ENCODE measurements around the gene PNMA6E.
A peak's percentile ranks its signal among the peaks of the same experiment; 100 is the strongest.

PNMA6E gene

GRCh38 chrX:153439977-153440376 is 38.8 kb upstream of the PNMA6E start:
- DNase-seq (ENCODE audit: low read depth, low spot score), result no peak
- H3K4me3 ChIP-seq (ENCODE audit: low read length), result no peak overlapping the region

GRCh38 chrX:153438532-153438931 is 37.4 kb upstream of the PNMA6E start:
- no peak for DNase-seq (ENCODE audit: low read depth, low spot score)
- no peak overlapping the region for H3K4me3 ChIP-seq (ENCODE audit: low read length)

- no peak for DNase-seq (ENCODE audit: low read depth, low spot score)
- no peak overlapping the region for H3K4me3 ChIP-seq (ENCODE audit: low read length)
These were observed 34.7 kb upstream of the PNMA6E start for GRCh38 chrX:153435845-153436244.

GRCh38 chrX:153434801-153435200 is 33.7 kb upstream of the PNMA6E start:
- no peak for DNase-seq (ENCODE audit: low read depth, low spot score)
- no peak overlapping the region for H3K4me3 ChIP-seq (ENCODE audit: low read length)

- DNase-seq (ENCODE audit: low read depth, low spot score), result no peak
- H3K4me3 ChIP-seq (ENCODE audit: low read length), result no peak overlapping the region
These were observed 32.7 kb upstream of the PNMA6E start for GRCh38 chrX:153433781-153434285.

- no peak overlapping the region for H3K4me3 ChIP-seq (ENCODE audit: low read length)
- no peak for DNase-seq (ENCODE audit: low read depth, low spot score)
These were observed 32.1 kb upstream of the PNMA6E start for GRCh38 chrX:153433161-153433680.

GRCh38 chrX:153430796-153431195 is 29.6 kb upstream of the PNMA6E start:
- DNase-seq (ENCODE audit: low read depth, low spot score), result no peak
- H3K4me3 ChIP-seq (ENCODE audit: low read length), result no peak overlapping the region

- no peak overlapping the region for H3K4me3 ChIP-seq (ENCODE audit: low read length)
- DNase-seq (ENCODE audit: low read depth, low spot score), result no peak
These were observed 25.1 kb upstream of the PNMA6E start for GRCh38 chrX:153426204-153426603.

- DNase-seq (ENCODE audit: low read depth, low spot score), result no peak
- no peak overlapping the region for H3K4me3 ChIP-seq (ENCODE audit: low read length)
These were observed 22.5 kb upstream of the PNMA6E start for GRCh38 chrX:153423652-153424051.

GRCh38 chrX:153421856-153422255 is 20.7 kb upstream of the PNMA6E start:
- DNase-seq (ENCODE audit: low read depth, low spot score), result no peak
- no peak overlapping the region for H3K4me3 ChIP-seq (ENCODE audit: low read length)

GRCh38 chrX:153420851-153421599 is 19.9 kb upstream of the PNMA6E start:
- DNase-seq (ENCODE audit: low read depth, low spot score), result no peak
- H3K4me3 ChIP-seq (ENCODE audit: low read length), result no peak overlapping the region

GRCh38 chrX:153417637-153418036 is 16.5 kb upstream of the PNMA6E start:
- DNase-seq (ENCODE audit: low read depth, low spot score), result no peak
- H3K4me3 ChIP-seq (ENCODE audit: low read length), result no peak overlapping the region

- DNase-seq (ENCODE audit: low read depth, low spot score), result no peak
- H3K4me3 ChIP-seq (ENCODE audit: low read length), result no peak overlapping the region
These were observed 15.8 kb upstream of the PNMA6E start for GRCh38 chrX:153416781-153417450.

GRCh38 chrX:153414856-153415510 is 13.8 kb upstream of the PNMA6E start:
- H3K4me3 ChIP-seq (ENCODE audit: low read length), result no peak overlapping the region
- DNase-seq (ENCODE audit: low read depth, low spot score), result no peak

- DNase-seq (ENCODE audit: low read depth, low spot score), result no peak
- H3K4me3 ChIP-seq (ENCODE audit: low read length), result no peak overlapping the region
These were observed 12.6 kb upstream of the PNMA6E start for GRCh38 chrX:153413731-153414130.

- no peak overlapping the region for H3K4me3 ChIP-seq (ENCODE audit: low read length)
- DNase-seq (ENCODE audit: low read depth, low spot score), result no peak
These were observed 11.9 kb upstream of the PNMA6E start for GRCh38 chrX:153412746-153413720.

- DNase-seq (ENCODE audit: low read depth, low spot score), result no peak
- H3K4me3 ChIP-seq (ENCODE audit: low read length), result peak overlapping the region; percentile 43
These were observed 10.9 kb upstream of the PNMA6E start for GRCh38 chrX:153411988-153412574.

GRCh38 chrX:153411255-153411987 is 10.3 kb upstream of the PNMA6E start, which contains the start of gene ZFP92:
Gene ZFP92, plus strand, starts transcription at chrX:153411472. Its CDS starts 6,851 bp downstream, at chrX:153418323.
- no peak for DNase-seq (ENCODE audit: low read depth, low spot score)
- peak within 1 kb of the TSS; percentile 43 for H3K4me3 ChIP-seq (ENCODE audit: low read length)

Measured in Jurkat, Clone E6-1 (cell line).